Measurements from ENCODE around the gene ZC3H11A.
"Not testable (repeated sequence)": the region's sequence is repeated elsewhere in the genome, so short reads cannot be mapped to it uniquely, and the experiment has no call there.

Gene ZC3H11A

DNA sequence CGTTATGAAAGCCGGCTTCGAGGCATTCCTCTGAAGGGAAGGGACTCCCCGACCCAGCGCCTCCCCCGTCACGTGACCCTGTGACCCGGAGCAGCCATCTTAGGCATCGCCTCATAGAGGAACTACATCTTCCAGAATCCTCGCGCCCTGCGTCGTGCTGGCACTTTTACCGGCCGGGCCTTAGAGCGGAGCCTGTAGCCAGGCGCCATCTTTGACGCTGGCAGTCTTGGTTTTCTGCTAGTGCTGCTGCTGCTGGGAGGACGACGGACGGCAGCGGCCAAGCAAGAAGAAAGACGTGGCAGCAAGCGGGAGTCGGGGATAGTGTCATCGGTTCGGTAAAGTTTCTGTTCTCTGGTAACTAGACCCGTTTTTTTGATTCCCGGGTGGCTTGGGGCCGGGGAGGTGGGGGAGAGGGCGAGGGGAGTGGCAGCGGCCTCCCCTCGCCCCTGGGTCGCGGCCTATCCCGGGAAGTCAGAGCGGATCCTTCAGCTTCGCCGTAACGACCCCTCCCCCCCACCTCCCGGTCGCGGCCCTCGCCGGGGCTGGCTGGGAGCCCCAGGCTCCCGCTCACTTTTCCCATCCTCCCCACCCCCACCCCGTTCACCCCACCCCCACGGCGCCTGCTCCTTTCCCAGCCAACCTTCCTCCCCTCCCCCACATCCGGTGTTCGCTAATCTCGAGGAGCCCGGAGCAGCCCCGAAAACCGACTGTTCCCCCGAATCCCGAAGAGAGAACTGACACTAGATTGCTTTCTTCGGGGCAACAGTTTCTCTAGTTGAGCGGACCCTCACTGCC, at the start of gene ZC3H11A, which contains the start of gene ZBED6:
ZC3H11A (plus strand) TSS at position 183 of the 795 bp plus-strand sequence. CDS start 21,448 bp downstream, outside the sequence.
ZBED6 (plus strand) TSS at position 183 of the 795 bp plus-strand sequence. CDS start 1,900 bp downstream, outside the sequence.
- H3K27ac ChIP-seq (ENCODE audit: low read depth, low read length), result peak within 1 kb of the TSS; percentile 98

DNA sequence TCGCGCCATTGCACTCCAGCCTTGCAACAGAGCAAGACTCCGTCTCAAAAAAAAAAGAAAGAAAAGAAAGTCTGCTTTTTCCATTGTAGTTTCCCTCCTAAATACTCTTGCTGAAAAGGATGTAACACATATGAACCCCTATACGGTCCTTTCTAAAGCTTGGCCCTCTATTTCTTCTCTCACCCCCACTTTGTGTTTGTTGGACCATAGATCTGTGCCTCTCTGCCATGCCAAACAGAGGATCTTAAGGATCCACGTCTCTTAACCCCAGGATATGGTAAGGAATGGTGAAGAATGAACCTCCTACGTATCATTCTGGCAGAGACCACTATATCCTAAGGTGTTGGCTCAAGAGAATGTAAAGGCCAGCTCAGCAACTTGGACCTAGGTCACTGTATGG, 49.1 kb upstream of the ZC3H11A start:
- Histone ChIP-seq H3K36me3 (ENCODE audit: control insufficient read depth, insufficient read depth, low read length) (no peaks in the 10 kb centered on the region), H3K27ac (ENCODE audit: low read depth, low read length) (no peak overlapping the region), H3K9ac (ENCODE audit: low read length) (no peak overlapping the region), H3K4me1 (ENCODE audit: control insufficient read depth, insufficient read depth, low read length) (peaks cover 24% of the 10 kb centered on the region), H3K27me3 (ENCODE audit: control insufficient read depth, insufficient read depth, low read length) (no peaks in the 10 kb centered on the region), H3K4me3 (ENCODE audit: low read depth, low read length) (no peak overlapping the region), H3K9me3 (ENCODE audit: control insufficient read depth, insufficient read depth, low read depth, low read length) (no peaks in the 10 kb centered on the region)

More for the DNA sequence above, at the start of gene ZC3H11A, which contains the start of gene ZBED6:
- Histone ChIP-seq H3K9ac (ENCODE audit: low read length) (peak within 1 kb of the TSS; percentile 96), H3K4me1 (ENCODE audit: control insufficient read depth, insufficient read depth, low read length) (peaks cover 15% of the 10 kb centered on the region), H3K36me3 (ENCODE audit: control insufficient read depth, insufficient read depth, low read length) (peaks cover 36% of the 10 kb centered on the region), H3K4me3 (ENCODE audit: low read depth, low read length) (peak within 1 kb of the TSS; percentile 79), H3K27me3 (ENCODE audit: control insufficient read depth, insufficient read depth, low read length) (no peaks in the 10 kb centered on the region), H3K9me3 (ENCODE audit: control insufficient read depth, insufficient read depth, low read depth, low read length) (peaks cover 16% of the 10 kb centered on the region)

DNA sequence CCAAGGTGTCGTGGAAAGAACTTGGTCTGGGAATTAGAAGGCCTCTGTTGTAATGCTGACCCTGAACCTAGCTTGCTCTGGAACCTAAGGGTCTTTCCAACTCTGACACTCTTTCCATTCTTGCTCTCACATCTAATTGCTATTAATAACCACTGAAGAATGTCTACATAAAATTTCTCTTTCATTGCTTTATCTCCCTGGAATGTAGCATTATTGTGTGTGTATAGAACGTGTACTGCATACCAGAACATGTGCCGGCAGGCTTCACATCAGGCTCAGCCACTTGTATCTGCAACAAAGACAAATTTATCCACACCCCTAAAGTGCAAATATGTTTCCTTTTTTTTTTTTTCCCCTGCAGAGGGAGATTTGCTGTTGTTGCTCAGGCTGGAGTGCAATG, 44.4 kb upstream of the ZC3H11A start:
- Histone ChIP-seq H3K27me3 (ENCODE audit: control insufficient read depth, insufficient read depth, low read length) (no peaks in the 10 kb centered on the region), H3K36me3 (ENCODE audit: control insufficient read depth, insufficient read depth, low read length) (no peaks in the 10 kb centered on the region), H3K27ac (ENCODE audit: low read depth, low read length) (no peak overlapping the region), H3K4me3 (ENCODE audit: low read depth, low read length) (no peak overlapping the region), H3K4me1 (ENCODE audit: control insufficient read depth, insufficient read depth, low read length) (peaks cover 6% of the 10 kb centered on the region), H3K9me3 (ENCODE audit: control insufficient read depth, insufficient read depth, low read depth, low read length) (no peaks in the 10 kb centered on the region), H3K9ac (ENCODE audit: low read length) (no peak overlapping the region)

DNA sequence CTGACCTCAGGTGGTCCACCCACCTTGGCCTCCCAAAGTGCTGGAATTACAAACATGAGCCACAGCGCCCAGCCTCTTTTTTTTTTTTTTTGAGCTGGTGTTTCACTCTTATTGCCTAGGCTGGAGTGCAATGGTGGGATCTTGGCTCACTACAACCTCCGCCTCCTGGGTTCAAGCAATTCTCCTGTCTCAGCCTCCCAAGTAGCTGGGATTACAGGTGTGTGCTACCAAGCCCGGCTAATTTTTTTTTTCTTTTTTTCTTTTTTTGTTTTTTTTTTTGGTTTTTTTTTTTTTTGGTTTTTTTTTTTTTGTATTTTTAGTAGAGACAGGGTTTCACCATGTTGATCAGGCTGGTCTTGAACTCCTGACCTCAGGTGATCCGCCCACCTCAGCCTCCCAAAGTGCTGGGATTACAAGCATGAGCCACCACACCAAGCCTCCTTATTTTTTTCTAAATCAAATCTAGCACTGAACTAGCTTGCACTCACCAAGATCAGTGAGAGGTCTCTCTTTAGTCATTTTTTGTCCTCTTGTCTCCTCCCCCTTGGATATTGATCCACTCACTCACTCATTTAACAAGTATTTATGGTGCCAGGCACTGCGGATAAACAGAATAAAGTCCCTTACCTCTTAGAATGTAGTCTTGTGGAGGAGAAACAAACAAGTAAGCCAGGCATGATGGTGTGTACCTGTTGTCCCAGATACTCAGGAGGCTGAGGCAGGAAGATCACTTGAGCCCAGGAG, 43.6 kb upstream of the ZC3H11A start:
- not testable (repeated sequence) for H3K9me3 ChIP-seq (ENCODE audit: control insufficient read depth, insufficient read depth, low read depth, low read length); H3K9ac ChIP-seq (ENCODE audit: low read length); H3K4me3 ChIP-seq (ENCODE audit: low read depth, low read length); H3K36me3 ChIP-seq (ENCODE audit: control insufficient read depth, insufficient read depth, low read length); H3K27ac ChIP-seq (ENCODE audit: low read depth, low read length); H3K27me3 ChIP-seq (ENCODE audit: control insufficient read depth, insufficient read depth, low read length)
- H3K4me1 ChIP-seq (ENCODE audit: control insufficient read depth, insufficient read depth, low read length), result peaks cover 11% of the 10 kb centered on the region

DNA sequence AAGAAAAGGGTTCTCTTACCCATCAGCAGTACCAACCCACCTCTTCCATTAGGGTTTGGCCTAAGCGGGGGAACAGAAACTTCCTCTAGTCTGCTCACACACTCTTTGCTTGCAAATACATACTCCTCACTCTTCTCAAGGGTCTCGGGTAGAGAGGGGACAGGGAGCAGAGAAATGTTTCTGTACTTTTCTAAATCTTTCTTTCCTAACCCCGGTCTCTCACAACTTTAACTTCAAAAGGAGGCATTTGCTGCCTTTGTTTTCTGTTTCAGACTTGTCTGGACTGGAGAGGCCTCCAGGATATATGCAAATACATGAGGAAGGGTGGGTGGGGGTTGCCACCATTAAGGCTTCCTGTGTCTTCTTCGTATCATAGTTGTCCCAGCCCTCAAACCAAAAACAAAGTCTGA, 41.0 kb upstream of the ZC3H11A start:
- Histone ChIP-seq H3K27me3 (ENCODE audit: control insufficient read depth, insufficient read depth, low read length) (no peaks in the 10 kb centered on the region), H3K4me1 (ENCODE audit: control insufficient read depth, insufficient read depth, low read length) (peaks cover 11% of the 10 kb centered on the region), H3K36me3 (ENCODE audit: control insufficient read depth, insufficient read depth, low read length) (no peaks in the 10 kb centered on the region), H3K4me3 (ENCODE audit: low read depth, low read length) (no peak overlapping the region), H3K9ac (ENCODE audit: low read length) (no peak overlapping the region), H3K9me3 (ENCODE audit: control insufficient read depth, insufficient read depth, low read depth, low read length) (no peaks in the 10 kb centered on the region), H3K27ac (ENCODE audit: low read depth, low read length) (no peak overlapping the region)

DNA sequence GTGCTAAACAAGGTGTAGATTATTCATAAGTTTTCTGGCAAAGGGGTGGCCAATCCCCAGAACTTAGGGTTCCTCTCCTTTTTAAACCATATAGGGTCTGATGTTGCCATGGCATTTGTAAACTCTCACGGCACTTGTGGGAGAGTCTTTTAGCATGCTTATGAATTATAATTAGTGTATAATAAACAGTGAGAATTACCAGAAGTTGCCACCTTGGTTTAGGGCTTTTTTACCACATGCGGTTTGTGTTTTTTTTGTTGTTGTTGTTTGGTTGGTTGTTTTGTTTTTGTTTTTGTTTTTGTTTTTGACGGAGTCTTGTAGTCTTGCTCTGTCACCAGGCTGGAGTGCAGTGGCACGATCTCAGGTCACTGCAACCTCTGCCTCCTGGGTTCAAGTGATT, 39.4 kb upstream of the ZC3H11A start:
- no peaks in the 10 kb centered on the region for H3K27me3 ChIP-seq (ENCODE audit: control insufficient read depth, insufficient read depth, low read length)
- H3K4me1 ChIP-seq (ENCODE audit: control insufficient read depth, insufficient read depth, low read length), result peaks cover 11% of the 10 kb centered on the region
- no peak overlapping the region for H3K27ac ChIP-seq (ENCODE audit: low read depth, low read length)
- no peaks in the 10 kb centered on the region for H3K9me3 ChIP-seq (ENCODE audit: control insufficient read depth, insufficient read depth, low read depth, low read length)
- H3K4me3 ChIP-seq (ENCODE audit: low read depth, low read length), result no peak overlapping the region
- H3K36me3 ChIP-seq (ENCODE audit: control insufficient read depth, insufficient read depth, low read length), result no peaks in the 10 kb centered on the region
- no peak overlapping the region for H3K9ac ChIP-seq (ENCODE audit: low read length)

DNA sequence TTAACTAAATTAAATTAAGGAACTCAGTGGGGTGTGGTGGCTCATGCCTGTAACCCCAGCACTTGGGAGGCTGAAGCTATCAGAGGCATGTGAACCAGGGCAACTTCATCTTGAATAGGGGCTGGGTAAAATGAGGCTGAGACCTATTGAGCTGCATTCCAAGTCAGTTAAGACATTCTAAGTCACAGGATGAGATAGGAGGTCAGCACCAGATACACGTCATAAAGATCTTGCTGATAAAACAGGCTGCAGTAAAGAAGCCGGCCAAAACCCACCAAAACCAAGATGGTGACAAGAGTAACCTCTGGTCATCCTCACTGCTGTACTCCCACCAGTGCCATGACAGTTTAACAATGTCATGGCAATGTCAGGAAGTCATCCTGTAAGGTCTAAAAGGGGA, 36.7 kb upstream of the ZC3H11A start:
- peaks cover 11% of the 10 kb centered on the region for H3K4me1 ChIP-seq (ENCODE audit: control insufficient read depth, insufficient read depth, low read length)
- H3K36me3 ChIP-seq (ENCODE audit: control insufficient read depth, insufficient read depth, low read length); H3K27me3 ChIP-seq (ENCODE audit: control insufficient read depth, insufficient read depth, low read length); H3K4me3 ChIP-seq (ENCODE audit: low read depth, low read length); H3K9ac ChIP-seq (ENCODE audit: low read length); H3K27ac ChIP-seq (ENCODE audit: low read depth, low read length); H3K9me3 ChIP-seq (ENCODE audit: control insufficient read depth, insufficient read depth, low read depth, low read length): not testable (repeated sequence)

DNA sequence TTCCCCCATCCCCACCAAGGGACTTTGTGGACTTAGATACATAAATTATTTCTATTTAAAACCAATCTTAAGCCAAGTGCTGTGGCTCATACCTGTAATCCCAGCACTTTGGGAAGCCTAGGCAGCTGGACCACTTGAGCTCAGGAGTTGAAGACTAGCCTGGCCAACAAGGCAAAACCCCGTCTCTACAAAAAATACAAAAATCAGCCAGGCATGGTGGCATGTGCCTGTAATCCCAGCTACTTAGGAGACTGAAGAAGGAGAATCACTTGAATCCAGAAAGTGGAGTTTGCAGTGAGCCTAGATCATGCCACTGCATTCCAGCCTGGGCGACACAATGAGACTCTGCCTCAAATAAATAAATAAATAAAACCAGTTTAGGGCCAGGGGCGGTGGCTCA, 34.9 kb upstream of the ZC3H11A start:
- no peaks in the 10 kb centered on the region for H3K36me3 ChIP-seq (ENCODE audit: control insufficient read depth, insufficient read depth, low read length)
- H3K27ac ChIP-seq (ENCODE audit: low read depth, low read length), result no peak overlapping the region
- no peaks in the 10 kb centered on the region for H3K27me3 ChIP-seq (ENCODE audit: control insufficient read depth, insufficient read depth, low read length)
- no peaks in the 10 kb centered on the region for H3K9me3 ChIP-seq (ENCODE audit: control insufficient read depth, insufficient read depth, low read depth, low read length)
- H3K9ac ChIP-seq (ENCODE audit: low read length), result no peak overlapping the region
- H3K4me1 ChIP-seq (ENCODE audit: control insufficient read depth, insufficient read depth, low read length), result peaks cover 7% of the 10 kb centered on the region; the same call in 1 of the 2 replicates
- no peak overlapping the region for H3K4me3 ChIP-seq (ENCODE audit: low read depth, low read length)

DNA sequence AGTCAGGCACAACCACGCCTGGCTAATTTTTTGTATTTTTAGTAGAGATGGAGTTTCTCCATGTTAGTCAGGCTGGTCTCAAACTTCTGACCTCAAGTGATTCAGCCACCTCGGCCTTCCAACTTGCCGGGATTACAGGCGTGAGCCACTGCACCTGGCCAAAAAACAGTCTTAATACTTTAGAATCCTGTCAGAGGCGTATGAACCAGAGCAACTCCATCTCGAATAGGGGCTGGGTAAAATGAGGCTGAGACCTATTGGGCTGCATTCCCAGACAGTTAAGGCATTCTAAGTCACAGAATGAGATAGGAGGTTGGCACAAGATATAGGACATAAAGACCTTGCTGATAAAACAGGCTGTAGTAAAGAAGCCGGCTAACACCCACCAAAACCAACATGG, 33.5 kb upstream of the ZC3H11A start:
- H3K4me3 ChIP-seq (ENCODE audit: low read depth, low read length); H3K9me3 ChIP-seq (ENCODE audit: control insufficient read depth, insufficient read depth, low read depth, low read length); H3K9ac ChIP-seq (ENCODE audit: low read length); H3K36me3 ChIP-seq (ENCODE audit: control insufficient read depth, insufficient read depth, low read length); H3K27ac ChIP-seq (ENCODE audit: low read depth, low read length); H3K27me3 ChIP-seq (ENCODE audit: control insufficient read depth, insufficient read depth, low read length); H3K4me1 ChIP-seq (ENCODE audit: control insufficient read depth, insufficient read depth, low read length): not testable (repeated sequence)

DNA sequence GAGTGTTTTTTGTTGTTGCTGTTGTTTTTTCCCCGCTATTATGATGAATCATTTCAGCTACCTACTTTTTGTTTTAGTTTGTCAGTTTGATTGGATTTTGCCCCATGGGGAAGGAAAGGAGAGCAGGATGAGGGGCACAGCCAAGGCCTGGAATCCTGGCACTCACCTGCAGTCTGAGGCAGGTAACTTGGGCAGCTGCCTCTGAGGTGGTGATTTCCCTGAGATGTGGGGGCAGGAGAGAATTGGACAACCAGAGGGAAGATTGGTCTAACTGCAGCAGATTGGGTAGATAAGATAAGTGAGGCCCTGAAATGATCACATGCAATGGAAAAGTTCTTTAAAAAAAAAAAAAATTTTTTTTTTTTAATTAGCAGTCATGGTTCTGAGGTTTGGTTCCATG, 31.9 kb upstream of the ZC3H11A start:
- Histone ChIP-seq H3K27me3 (ENCODE audit: control insufficient read depth, insufficient read depth, low read length) (no peaks in the 10 kb centered on the region), H3K27ac (ENCODE audit: low read depth, low read length) (no peak overlapping the region), H3K9me3 (ENCODE audit: control insufficient read depth, insufficient read depth, low read depth, low read length) (no peaks in the 10 kb centered on the region), H3K9ac (ENCODE audit: low read length) (no peak overlapping the region), H3K4me3 (ENCODE audit: low read depth, low read length) (no peak overlapping the region), H3K4me1 (ENCODE audit: control insufficient read depth, insufficient read depth, low read length) (no peaks in the 10 kb centered on the region; the same call in 1 of the 2 replicates), H3K36me3 (ENCODE audit: control insufficient read depth, insufficient read depth, low read length) (no peaks in the 10 kb centered on the region)

All from HUES6 (cell line).